KMS-11 (cell line): Measurements from ENCODE around the gene ADAMTS20.
"Not testable (repeated sequence)": the region's sequence is repeated elsewhere in the genome, so short reads cannot be mapped to it uniquely, and the experiment has no call there.

Experiments used
- H2AFZ ChIP-seq: fragments of 200-600 bp; sonication (generic); 2 replicates; pipeline ENCODE4 v1.6.1; 2016; ENCODE audit warnings: antibody characterized with exemption, mixed run types, low read depth
- H3K27ac ChIP-seq: fragments of 200-600 bp; sonication (generic); 2 replicates; pipeline ENCODE4 v1.6.1; 2016; ENCODE audit warnings: mild to moderate bottlenecking, mixed run types
- H3K27me3 ChIP-seq: fragments of 200-600 bp; sonication (generic); 2 replicates; pipeline ENCODE4 v1.6.1; 2017; ENCODE audit warnings: mild to moderate bottlenecking, low read depth, mixed run types, moderate library complexity; ENCODE audit not compliant: insufficient read depth
- H3K36me3 ChIP-seq: fragments of 200-600 bp; sonication (generic); 2 replicates; pipeline ENCODE4 v1.6.1; 2017; ENCODE audit warnings: mild to moderate bottlenecking, mixed run types; ENCODE audit not compliant: insufficient read depth
- H3K4me1 ChIP-seq: fragments of 200-600 bp; sonication (generic); 2 replicates; pipeline ENCODE4 v1.6.1; 2016; ENCODE audit warnings: mild to moderate bottlenecking, low read depth, mixed run types; ENCODE audit not compliant: poor library complexity, severe bottlenecking
- H3K4me2 ChIP-seq: fragments of 200-600 bp; sonication (generic); 2 replicates; pipeline ENCODE4 v1.7.0; 2016; ENCODE audit warnings: mild to moderate bottlenecking, mixed run types
- H3K4me3 ChIP-seq: fragments of 200-600 bp; sonication (generic); IDR thresholded peaks from 2 replicates; pipeline ENCODE4 v1.6.1; 2017; ENCODE audit warnings: low read depth, low read length, mixed read lengths; ENCODE audit not compliant: insufficient read depth
- H3K79me2 ChIP-seq: fragments of 200-600 bp; sonication (generic); 2 replicates; pipeline ENCODE4 v1.6.1; 2016; ENCODE audit warnings: low read depth, mixed run types; ENCODE audit not compliant: insufficient read depth
- H3K9ac ChIP-seq: fragments of 200-600 bp; sonication (generic); 2 replicates; pipeline ENCODE4 v1.6.1; 2016; ENCODE audit warnings: mild to moderate bottlenecking, mixed run types
- H4K20me1 ChIP-seq: fragments of 200-600 bp; sonication (generic); 2 replicates; pipeline ENCODE4 v1.6.1; 2016; ENCODE audit warnings: mild to moderate bottlenecking, mixed run types; ENCODE audit not compliant: insufficient read depth
- TF ChIP-seq, protein P1 (sequence below): fragments of 200-600 bp; sonication (generic); conservative IDR thresholded peaks from 2 replicates; pipeline ENCODE4 v1.6.1; 2017; ENCODE audit warnings: low read depth, mild to moderate bottlenecking, antibody characterized with exemption, low read length, moderate library complexity, mixed read lengths

Gene ADAMTS20

DNA sequence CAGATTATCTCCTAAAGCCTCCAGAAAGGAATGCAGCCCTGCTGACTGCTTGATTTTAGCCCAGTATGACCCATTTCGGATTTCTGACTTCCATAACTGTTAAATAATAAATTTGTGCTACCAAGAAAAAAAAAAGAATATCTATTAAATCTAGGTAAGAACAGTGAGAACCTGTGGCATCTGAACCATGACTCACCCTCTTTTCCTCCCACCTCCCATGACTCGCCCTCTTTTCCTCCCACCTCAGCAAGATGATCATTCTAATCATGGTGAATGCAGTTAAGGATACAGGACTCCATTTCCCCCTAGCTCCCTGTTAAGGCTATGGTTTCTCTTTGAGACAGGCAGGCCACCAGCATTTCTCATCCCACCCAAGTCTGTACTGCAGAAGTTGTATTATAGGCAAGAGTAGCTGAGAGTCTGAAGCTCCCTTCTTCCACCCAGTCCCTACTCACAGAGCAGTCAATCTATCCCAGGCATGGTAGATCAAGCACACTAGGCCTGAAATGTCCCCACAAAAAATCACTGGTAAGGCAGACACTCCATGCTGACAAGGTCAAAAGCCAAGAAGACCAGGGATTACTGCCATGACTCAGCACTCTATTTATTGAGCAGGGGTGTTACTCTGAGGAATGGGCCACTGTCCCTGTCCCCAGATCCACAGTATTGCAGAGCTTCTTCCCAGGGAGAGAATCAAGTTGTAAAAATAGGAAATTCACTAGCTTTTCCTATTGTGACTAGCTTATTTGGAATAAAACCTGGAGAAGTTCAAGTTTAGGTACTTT, 188.9 kb downstream of the ADAMTS20 start:
- H3K4me1 ChIP-seq, result no peaks in the 10 kb centered on the region
- no peak overlapping the region for H3K4me2 ChIP-seq
- H2AFZ ChIP-seq, result no peak overlapping the region
- no peaks in the 10 kb centered on the region for H4K20me1 ChIP-seq
- H3K27ac ChIP-seq, result no peak overlapping the region
- TF ChIP-seq, protein P1, sequence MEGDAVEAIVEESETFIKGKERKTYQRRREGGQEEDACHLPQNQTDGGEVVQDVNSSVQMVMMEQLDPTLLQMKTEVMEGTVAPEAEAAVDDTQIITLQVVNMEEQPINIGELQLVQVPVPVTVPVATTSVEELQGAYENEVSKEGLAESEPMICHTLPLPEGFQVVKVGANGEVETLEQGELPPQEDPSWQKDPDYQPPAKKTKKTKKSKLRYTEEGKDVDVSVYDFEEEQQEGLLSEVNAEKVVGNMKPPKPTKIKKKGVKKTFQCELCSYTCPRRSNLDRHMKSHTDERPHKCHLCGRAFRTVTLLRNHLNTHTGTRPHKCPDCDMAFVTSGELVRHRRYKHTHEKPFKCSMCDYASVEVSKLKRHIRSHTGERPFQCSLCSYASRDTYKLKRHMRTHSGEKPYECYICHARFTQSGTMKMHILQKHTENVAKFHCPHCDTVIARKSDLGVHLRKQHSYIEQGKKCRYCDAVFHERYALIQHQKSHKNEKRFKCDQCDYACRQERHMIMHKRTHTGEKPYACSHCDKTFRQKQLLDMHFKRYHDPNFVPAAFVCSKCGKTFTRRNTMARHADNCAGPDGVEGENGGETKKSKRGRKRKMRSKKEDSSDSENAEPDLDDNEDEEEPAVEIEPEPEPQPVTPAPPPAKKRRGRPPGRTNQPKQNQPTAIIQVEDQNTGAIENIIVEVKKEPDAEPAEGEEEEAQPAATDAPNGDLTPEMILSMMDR, result no peak
- no peaks in the 10 kb centered on the region for H3K36me3 ChIP-seq
- no peak overlapping the region for H3K4me3 ChIP-seq
- H3K27me3 ChIP-seq, result no peaks in the 10 kb centered on the region
- no peak overlapping the region for H3K9ac ChIP-seq
- H3K79me2 ChIP-seq, result no peaks in the 10 kb centered on the region

- Histone ChIP-seq H3K4me1 (no peaks in the 10 kb centered on the region), H3K4me2 (no peak overlapping the region), H3K79me2 (no peaks in the 10 kb centered on the region), H3K36me3 (no peaks in the 10 kb centered on the region), H3K27me3 (no peaks in the 10 kb centered on the region), H3K27ac (no peak overlapping the region), H3K9ac (no peak overlapping the region), H2AFZ (no peak overlapping the region), H3K4me3 (no peak overlapping the region), H4K20me1 (no peaks in the 10 kb centered on the region)
- TF ChIP-seq, protein P1, result no peak
Measured at GRCh38 chr12:43361031-43361710, 190.8 kb downstream of the ADAMTS20 start.

GRCh38 chr12:43360001-43360400, 192.0 kb downstream of the ADAMTS20 start:
- H3K79me2 ChIP-seq, H3K4me2 ChIP-seq, H4K20me1 ChIP-seq: not testable (repeated sequence)

GRCh38 chr12:43357141-43357540, 194.9 kb downstream of the ADAMTS20 start:
- H3K4me2 ChIP-seq, result no peak overlapping the region
- H3K27me3 ChIP-seq, result no peaks in the 10 kb centered on the region
- H3K4me1 ChIP-seq, result no peaks in the 10 kb centered on the region
- H3K9ac ChIP-seq, result no peak overlapping the region
- H3K27ac ChIP-seq, result no peak overlapping the region
- H3K4me3 ChIP-seq, result no peak overlapping the region
- TF ChIP-seq, protein P1, result no peak
- H4K20me1 ChIP-seq, result no peaks in the 10 kb centered on the region
- H3K79me2 ChIP-seq, result no peaks in the 10 kb centered on the region
- H3K36me3 ChIP-seq, result no peaks in the 10 kb centered on the region
- H2AFZ ChIP-seq, result no peak overlapping the region

More at GRCh38 chr12:43360001-43360400, 192.0 kb downstream of the ADAMTS20 start:
- H3K27ac ChIP-seq, H3K4me3 ChIP-seq, H2AFZ ChIP-seq, H3K27me3 ChIP-seq, H3K36me3 ChIP-seq, H3K4me1 ChIP-seq, H3K9ac ChIP-seq: not testable (repeated sequence)

DNA sequence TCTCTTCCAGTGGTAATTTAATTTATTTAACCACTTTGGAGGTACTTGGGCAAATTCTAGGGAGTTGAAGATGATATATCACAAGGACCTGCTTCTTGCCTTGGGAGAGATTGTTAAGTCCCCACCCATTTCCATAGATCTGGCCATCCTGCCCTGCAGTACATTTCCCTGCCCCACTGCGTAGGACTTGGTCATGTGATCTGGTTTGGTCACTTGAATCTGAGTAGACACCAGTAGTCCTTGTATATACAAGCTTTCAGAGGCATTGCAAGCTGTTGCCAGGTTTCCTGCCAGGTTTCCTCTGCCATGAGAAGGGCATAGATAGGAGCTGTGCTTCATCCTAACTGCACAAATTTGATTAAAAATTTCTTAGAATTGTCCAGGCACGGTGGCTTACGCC, 200.0 kb downstream of the ADAMTS20 start:
- no peaks in the 10 kb centered on the region for H3K27me3 ChIP-seq

More for the DNA sequence above, 200.0 kb downstream of the ADAMTS20 start:
- TF ChIP-seq, protein P1, result no peak
- Histone ChIP-seq H3K36me3 (no peaks in the 10 kb centered on the region), H3K4me1 (no peaks in the 10 kb centered on the region), H3K4me2 (no peak overlapping the region), H4K20me1 (no peaks in the 10 kb centered on the region), H3K4me3 (no peak overlapping the region), H2AFZ (no peak overlapping the region), H3K79me2 (no peaks in the 10 kb centered on the region), H3K27ac (no peak overlapping the region), H3K9ac (no peak overlapping the region)
